ENCODE data around the gene POU2F2. TPM values are rescaled to one million over a fixed set of nuclear protein-coding genes. Genes with fewer than 3 reads are reported as not detected.

The POU2F2 gene
- total and polyA plus RNA-seq, 10 of the 15 experiments (the other 5 are each of a cell fraction or from before 2014, with no cell fraction given): 4.4 to 62.4 (median 37.9) TPM

DNA sequence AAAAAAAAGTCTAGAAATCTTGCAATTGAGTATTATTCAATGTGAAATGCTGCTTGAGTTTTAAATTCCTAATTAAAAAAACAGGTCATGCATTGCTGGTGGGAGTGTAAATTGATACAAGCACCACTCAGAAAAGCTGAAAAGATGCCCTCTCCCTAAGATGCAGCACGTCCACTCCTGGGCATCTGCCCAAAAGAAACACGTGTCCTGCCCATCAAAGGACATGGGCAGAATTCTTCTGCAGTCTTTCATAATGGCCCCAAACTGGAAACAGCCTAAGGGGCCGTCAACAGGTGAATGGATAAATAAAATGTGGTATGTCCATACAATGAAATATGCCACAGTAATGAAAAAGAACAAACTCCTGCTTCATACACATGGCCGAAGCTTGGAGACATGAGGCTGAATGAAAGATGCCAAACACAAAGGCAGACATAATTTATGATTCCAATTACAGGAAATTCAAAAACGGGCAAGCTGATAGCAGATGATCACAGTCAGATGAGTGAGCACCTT lies 7.8 kb downstream of the POU2F2 start (continued):
- no peak for TF ChIP-seq NKRF (conservative IDR thresholded peaks at IDR 0.05)
- no peak for TF ChIP-seq ZNF24 (IDR thresholded peaks at IDR 0.05)
- TF ChIP-seq RAD21 (IDR thresholded peaks at IDR 0.05; ENCODE audit: insufficient read depth, low read depth, low read length): no peak
- TF ChIP-seq, protein P1, sequence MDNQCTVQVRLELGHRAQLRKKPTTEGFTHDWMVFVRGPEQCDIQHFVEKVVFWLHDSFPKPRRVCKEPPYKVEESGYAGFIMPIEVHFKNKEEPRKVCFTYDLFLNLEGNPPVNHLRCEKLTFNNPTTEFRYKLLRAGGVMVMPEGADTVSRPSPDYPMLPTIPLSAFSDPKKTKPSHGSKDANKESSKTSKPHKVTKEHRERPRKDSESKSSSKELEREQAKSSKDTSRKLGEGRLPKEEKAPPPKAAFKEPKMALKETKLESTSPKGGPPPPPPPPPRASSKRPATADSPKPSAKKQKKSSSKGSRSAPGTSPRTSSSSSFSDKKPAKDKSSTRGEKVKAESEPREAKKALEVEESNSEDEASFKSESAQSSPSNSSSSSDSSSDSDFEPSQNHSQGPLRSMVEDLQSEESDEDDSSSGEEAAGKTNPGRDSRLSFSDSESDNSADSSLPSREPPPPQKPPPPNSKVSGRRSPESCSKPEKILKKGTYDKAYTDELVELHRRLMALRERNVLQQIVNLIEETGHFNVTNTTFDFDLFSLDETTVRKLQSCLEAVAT (IDR thresholded peaks at IDR 0.05): no peak
- TF ChIP-seq ZNF217 (IDR thresholded peaks at IDR 0.05): no peak
- no peak for TF ChIP-seq JUND (IDR thresholded peaks at IDR 0.05; ENCODE audit: low read depth, low read length)
- TF ChIP-seq ZBTB33 (IDR thresholded peaks at IDR 0.05): no peak
- TF ChIP-seq SUZ12 (IDR thresholded peaks at IDR 0.05; ENCODE audit: unreplicated experiment): no peak

Data from GM12878 (cell line).